HEK293 (cell line): ENCODE data around the gene RIN3.

Source experiments
- GLI4 ChIP-seq: fragments of 450-650 bp; formaldehyde crosslinking; IDR thresholded peaks from 2 replicates; pipeline ENCODE4 v1.5.1; 2016; ENCODE audit warnings: missing biosample characterization, missing genetic modification characterization
- KLF8 ChIP-seq: fragments of 450-650 bp; formaldehyde crosslinking; IDR thresholded peaks from 2 replicates; pipeline ENCODE4 v1.5.1; 2016; ENCODE audit warnings: missing biosample characterization, missing genetic modification characterization
- KLF9 ChIP-seq: fragments of 450-650 bp; formaldehyde crosslinking; IDR thresholded peaks from 2 replicates; pipeline ENCODE4 v1.5.1; 2016; ENCODE audit warnings: missing biosample characterization, missing genetic modification characterization, low read depth
- SP2 ChIP-seq: fragments of 450-650 bp; formaldehyde crosslinking; IDR thresholded peaks from 2 replicates; pipeline ENCODE4 v1.5.1; 2016; ENCODE audit warnings: missing biosample characterization, missing genetic modification characterization
- YY1 ChIP-seq: fragments of 450-650 bp; formaldehyde crosslinking; IDR thresholded peaks from 2 replicates; pipeline ENCODE4 v1.5.1; 2018; ENCODE audit warnings: missing biosample characterization, missing genetic modification characterization
- ZNF221 ChIP-seq: fragments of 450-650 bp; formaldehyde crosslinking; IDR thresholded peaks from 2 replicates; pipeline ENCODE4 v1.5.1; 2017; ENCODE audit warnings: missing biosample characterization, missing genetic modification characterization, borderline replicate concordance
- ZNF423 ChIP-seq: fragments of 450-650 bp; formaldehyde crosslinking; IDR thresholded peaks from 2 replicates; pipeline ENCODE4 v1.5.1; 2016; ENCODE audit warnings: missing biosample characterization, missing genetic modification characterization
- TF ChIP-seq, protein P1 (sequence below): fragments of 450-650 bp; formaldehyde crosslinking; conservative IDR thresholded peaks from 2 replicates; pipeline ENCODE4 v1.5.1; 2016; ENCODE audit warnings: low read depth, missing biosample characterization, missing genetic modification characterization
- TF ChIP-seq, protein P2 (sequence below): fragments of 450-650 bp; formaldehyde crosslinking; IDR thresholded peaks from 2 replicates; pipeline ENCODE4 v1.5.1; 2016; ENCODE audit warnings: missing biosample characterization, missing genetic modification characterization
- TF ChIP-seq, protein P3 (sequence below): fragments of 450-650 bp; formaldehyde crosslinking; IDR thresholded peaks from 2 replicates; pipeline ENCODE4 v1.5.1; 2016; ENCODE audit warnings: missing biosample characterization, missing genetic modification characterization

DNA sequence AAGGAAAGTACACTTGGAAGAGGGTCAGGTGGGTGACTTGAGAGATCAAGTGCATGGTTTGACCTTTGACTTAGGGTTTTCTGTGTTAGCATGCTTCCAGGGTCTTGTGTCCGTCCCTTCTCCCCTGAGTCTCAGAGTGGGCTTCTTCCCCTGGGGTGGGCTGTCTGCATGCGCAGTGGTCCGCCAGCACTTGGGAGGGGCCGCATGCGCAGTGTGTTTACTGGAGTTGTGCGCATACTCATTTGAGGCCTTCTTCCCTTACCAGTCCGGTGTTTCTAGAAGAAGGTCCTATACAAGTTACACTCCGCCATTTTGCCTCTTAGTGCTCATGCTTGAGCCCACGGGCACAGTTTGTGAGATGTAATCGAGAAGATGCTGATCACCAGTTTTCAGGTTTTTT, 58.5 kb downstream of the RIN3 start:
- TF ChIP-seq SP2 (no peak), ZNF423 (tag by site-specific recombination) (no peak), ZNF221 (no peak), GLI4 (tag by site-specific recombination) (no peak), KLF9 (tag by site-specific recombination) (no peak), KLF8 (tag by site-specific recombination) (no peak), YY1 (tag by site-specific recombination) (no peak)
- TF ChIP-seq, protein P1, sequence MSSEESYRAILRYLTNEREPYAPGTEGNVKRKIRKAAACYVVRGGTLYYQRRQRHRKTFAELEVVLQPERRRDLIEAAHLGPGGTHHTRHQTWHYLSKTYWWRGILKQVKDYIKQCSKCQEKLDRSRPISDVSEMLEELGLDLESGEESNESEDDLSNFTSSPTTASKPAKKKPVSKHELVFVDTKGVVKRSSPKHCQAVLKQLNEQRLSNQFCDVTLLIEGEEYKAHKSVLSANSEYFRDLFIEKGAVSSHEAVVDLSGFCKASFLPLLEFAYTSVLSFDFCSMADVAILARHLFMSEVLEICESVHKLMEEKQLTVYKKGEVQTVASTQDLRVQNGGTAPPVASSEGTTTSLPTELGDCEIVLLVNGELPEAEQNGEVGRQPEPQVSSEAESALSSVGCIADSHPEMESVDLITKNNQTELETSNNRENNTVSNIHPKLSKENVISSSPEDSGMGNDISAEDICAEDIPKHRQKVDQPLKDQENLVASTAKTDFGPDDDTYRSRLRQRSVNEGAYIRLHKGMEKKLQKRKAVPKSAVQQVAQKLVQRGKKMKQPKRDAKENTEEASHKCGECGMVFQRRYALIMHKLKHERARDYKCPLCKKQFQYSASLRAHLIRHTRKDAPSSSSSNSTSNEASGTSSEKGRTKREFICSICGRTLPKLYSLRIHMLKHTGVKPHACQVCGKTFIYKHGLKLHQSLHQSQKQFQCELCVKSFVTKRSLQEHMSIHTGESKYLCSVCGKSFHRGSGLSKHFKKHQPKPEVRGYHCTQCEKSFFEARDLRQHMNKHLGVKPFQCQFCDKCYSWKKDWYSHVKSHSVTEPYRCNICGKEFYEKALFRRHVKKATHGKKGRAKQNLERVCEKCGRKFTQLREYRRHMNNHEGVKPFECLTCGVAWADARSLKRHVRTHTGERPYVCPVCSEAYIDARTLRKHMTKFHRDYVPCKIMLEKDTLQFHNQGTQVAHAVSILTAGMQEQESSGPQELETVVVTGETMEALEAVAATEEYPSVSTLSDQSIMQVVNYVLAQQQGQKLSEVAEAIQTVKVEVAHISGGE: no peak
- TF ChIP-seq, protein P2, sequence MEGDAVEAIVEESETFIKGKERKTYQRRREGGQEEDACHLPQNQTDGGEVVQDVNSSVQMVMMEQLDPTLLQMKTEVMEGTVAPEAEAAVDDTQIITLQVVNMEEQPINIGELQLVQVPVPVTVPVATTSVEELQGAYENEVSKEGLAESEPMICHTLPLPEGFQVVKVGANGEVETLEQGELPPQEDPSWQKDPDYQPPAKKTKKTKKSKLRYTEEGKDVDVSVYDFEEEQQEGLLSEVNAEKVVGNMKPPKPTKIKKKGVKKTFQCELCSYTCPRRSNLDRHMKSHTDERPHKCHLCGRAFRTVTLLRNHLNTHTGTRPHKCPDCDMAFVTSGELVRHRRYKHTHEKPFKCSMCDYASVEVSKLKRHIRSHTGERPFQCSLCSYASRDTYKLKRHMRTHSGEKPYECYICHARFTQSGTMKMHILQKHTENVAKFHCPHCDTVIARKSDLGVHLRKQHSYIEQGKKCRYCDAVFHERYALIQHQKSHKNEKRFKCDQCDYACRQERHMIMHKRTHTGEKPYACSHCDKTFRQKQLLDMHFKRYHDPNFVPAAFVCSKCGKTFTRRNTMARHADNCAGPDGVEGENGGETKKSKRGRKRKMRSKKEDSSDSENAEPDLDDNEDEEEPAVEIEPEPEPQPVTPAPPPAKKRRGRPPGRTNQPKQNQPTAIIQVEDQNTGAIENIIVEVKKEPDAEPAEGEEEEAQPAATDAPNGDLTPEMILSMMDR (tag by site-specific recombination): no peak
- TF ChIP-seq, protein P3, sequence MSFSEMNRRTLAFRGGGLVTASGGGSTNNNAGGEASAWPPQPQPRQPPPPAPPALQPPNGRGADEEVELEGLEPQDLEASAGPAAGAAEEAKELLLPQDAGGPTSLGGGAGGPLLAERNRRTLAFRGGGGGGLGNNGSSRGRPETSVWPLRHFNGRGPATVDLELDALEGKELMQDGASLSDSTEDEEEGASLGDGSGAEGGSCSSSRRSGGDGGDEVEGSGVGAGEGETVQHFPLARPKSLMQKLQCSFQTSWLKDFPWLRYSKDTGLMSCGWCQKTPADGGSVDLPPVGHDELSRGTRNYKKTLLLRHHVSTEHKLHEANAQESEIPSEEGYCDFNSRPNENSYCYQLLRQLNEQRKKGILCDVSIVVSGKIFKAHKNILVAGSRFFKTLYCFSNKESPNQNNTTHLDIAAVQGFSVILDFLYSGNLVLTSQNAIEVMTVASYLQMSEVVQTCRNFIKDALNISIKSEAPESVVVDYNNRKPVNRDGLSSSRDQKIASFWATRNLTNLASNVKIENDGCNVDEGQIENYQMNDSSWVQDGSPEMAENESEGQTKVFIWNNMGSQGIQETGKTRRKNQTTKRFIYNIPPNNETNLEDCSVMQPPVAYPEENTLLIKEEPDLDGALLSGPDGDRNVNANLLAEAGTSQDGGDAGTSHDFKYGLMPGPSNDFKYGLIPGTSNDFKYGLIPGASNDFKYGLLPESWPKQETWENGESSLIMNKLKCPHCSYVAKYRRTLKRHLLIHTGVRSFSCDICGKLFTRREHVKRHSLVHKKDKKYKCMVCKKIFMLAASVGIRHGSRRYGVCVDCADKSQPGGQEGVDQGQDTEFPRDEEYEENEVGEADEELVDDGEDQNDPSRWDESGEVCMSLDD (tag by site-specific recombination): no peak
